Epithelial cell of esophagus (primary cell): ENCODE measurements around the gene CSMD2.

ENCODE experiments used
- DNase-seq: peaks from one replicate; pipeline ENCODE4 v3.0.0; 2010; ENCODE audit warnings: low read depth
- H3K4me3 ChIP-seq: 2 replicates; pipeline ENCODE4 v1.5.1; 2011; ENCODE audit warnings: mild to moderate bottlenecking, low read length, control low read depth
- CTCF ChIP-seq: IDR thresholded peaks from 2 replicates; pipeline ENCODE4 v1.5.1; 2011; ENCODE audit warnings: low read depth, mild to moderate bottlenecking, low read length, control low read depth, inconsistent platforms; ENCODE audit not compliant: insufficient read depth; ENCODE audit errors: missing control alignments

The CSMD2 gene

DNA sequence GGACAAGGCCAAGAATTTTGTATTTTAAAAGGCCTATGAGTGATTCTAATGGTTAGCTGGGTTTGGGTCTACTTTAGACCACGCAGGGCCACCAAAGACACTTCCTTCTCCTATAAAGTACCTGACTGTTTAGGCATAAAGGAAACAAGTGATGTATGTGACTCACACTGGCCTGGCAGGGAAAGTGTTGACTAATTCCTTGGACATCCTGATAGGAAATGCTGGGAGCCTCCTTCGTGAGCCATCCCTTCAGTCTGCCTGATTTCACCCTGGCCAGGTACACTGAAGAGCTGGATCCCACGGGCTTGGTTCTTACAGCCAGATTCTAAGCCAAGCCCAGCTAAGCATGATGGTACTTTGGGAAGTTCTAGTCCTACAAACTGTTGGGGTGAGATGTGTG, 401.6 kb downstream of the CSMD2 start:
- TF ChIP-seq CTCF, result no peak
- no peak overlapping the region for H3K4me3 ChIP-seq
- DNase-seq, result peak; percentile 47

- TF ChIP-seq CTCF, result no peak
- no peak overlapping the region for H3K4me3 ChIP-seq
- DNase-seq, result no peak
These were observed 402.1 kb downstream of the CSMD2 start for GRCh38 chr1:33762962-33763361.

GRCh38 chr1:33762109-33762830, 402.8 kb downstream of the CSMD2 start:
- no peak for TF ChIP-seq CTCF
- H3K4me3 ChIP-seq, result no peak overlapping the region
- DNase-seq, result no peak

DNA sequence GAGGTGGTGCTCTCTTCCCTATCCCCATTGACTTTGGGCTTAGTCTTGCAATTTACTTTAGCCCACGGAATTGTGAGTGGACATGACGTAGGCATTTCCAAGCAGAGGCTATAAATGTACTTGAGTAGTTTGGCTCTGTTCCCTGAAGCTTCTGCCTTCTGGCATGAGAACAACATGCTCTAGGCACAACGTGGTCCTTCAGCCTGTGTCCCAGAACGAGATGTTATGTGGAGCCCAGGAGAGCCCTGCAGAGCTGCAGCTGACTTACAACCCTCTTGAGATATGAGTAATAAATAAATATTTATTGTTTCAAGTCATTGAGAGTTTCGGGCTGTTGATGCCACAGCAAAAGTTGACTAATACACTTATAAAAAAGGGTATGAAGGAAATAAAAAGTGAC, 406.3 kb downstream of the CSMD2 start:
- no peak for DNase-seq
- no peak for TF ChIP-seq CTCF
- no peak overlapping the region for H3K4me3 ChIP-seq

GRCh38 chr1:33753087-33753856, 411.8 kb downstream of the CSMD2 start:
- DNase-seq, result no peak
- TF ChIP-seq CTCF, result no peak
- no peak overlapping the region for H3K4me3 ChIP-seq

DNA sequence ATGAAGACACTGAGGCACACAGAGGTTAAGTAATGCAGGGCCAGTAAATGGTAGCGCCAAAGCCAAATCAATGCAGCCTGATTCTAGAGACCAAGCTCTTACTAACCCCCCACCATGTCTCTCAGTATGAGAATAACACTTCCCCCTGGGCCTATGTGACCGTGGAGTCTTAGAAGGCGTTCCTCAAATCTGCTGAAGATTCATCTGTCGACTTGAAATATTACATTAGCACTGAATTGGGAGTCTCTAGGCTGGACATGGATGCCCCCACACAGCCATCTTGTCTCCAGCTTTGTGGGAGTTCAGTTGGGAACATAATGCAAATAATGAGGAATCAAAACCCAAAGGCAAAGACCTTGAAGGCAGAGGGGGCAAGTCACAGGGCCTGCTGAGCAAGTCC, 419.1 kb downstream of the CSMD2 start:
- no peak for TF ChIP-seq CTCF
- no peak overlapping the region for H3K4me3 ChIP-seq
- DNase-seq, result no peak
